SK-N-SH (cell line): ENCODE data around the gene CCDC171. TPM values are rescaled to one million over a fixed set of nuclear protein-coding genes. Genes with fewer than 3 reads are reported as not detected.

Source experiments
- CTCF ChIA-PET: fragments of 300-600, 350-600 bp; formaldehyde crosslinking; extraction: SDS; loops from one replicate; lab custom pipeline; 2021; lab: Yijun Ruan, JAX
- POLR2A ChIA-PET: fragments of 350-600 bp; sonication (Branson Sonifier 250); formaldehyde crosslinking; extraction: SDS; loops from one replicate; lab custom pipeline; 2020; ENCODE audit warnings: antibody characterized with exemption, inconsistent platforms; lab: Yijun Ruan, JAX
- DNase-seq: peaks from one replicate; pipeline ENCODE4 v3.0.0; 2012
- H2AFZ ChIP-seq: fragments of 200-600 bp; sonication (generic); 2 replicates; pipeline ENCODE4 v1.8.1; 2016; ENCODE audit warnings: antibody characterized with exemption, mild to moderate bottlenecking, low read depth
- H3F3A ChIP-seq: fragments of 200-600 bp; sonication (generic); replicated peaks from 2 replicates; pipeline ENCODE3; 2016; ENCODE audit warnings: antibody characterized with exemption, mild to moderate bottlenecking; ENCODE audit not compliant: insufficient read depth
- H3K27ac ChIP-seq, 2 experiments: fragments of 200-500 bp in 1 of 2; fragments of 200-600 bp in 1 of 2; sonication (Bioruptor generic) in 1 of 2; sonication (generic), shearing (Covaris generic) in 1 of 2; 2 replicates each; pipeline versions ENCODE4 v1.5.1 to v1.6.1; 2014 to 2016; ENCODE audit warnings: low read depth in 2 of 2, inconsistent platforms in 1 of 2, low read length in 1 of 2, mild to moderate bottlenecking in 1 of 2, mixed read lengths in 1 of 2
- H3K27me3 ChIP-seq: fragments of 200-600 bp; sonication (generic), shearing (Covaris generic); 2 replicates; pipeline ENCODE4 v1.6.1; 2016; ENCODE audit warnings: mixed run types; ENCODE audit not compliant: insufficient read depth
- H3K36me3 ChIP-seq, 2 experiments: fragments of 200-500 bp in 1 of 2; fragments of 200-600 bp in 1 of 2; sonication (Bioruptor generic) in 1 of 2; sonication (generic) in 1 of 2; replicated peaks in 1 of 2; 2 replicates each; pipeline versions ENCODE3 to v1.5.1; 2014 to 2016; ENCODE audit warnings: low read length in 1 of 2, mild to moderate bottlenecking in 1 of 2; ENCODE audit not compliant: insufficient read depth in 2 of 2, control insufficient read depth in 1 of 2
- H3K4me1 ChIP-seq, 2 experiments: fragments of 200-500 bp in 1 of 2; fragments of 200-600 bp in 1 of 2; sonication (Bioruptor generic) in 1 of 2; sonication (generic), shearing (Covaris generic) in 1 of 2; 2 replicates each; pipeline versions ENCODE4 v1.5.1 to v1.6.1; 2014 to 2016; ENCODE audit warnings: low read depth in 1 of 2, low read length in 1 of 2, mixed run types in 1 of 2; ENCODE audit not compliant: insufficient read depth in 2 of 2, control insufficient read depth in 1 of 2
- H3K4me2 ChIP-seq: fragments of 200-600 bp; sonication (generic), shearing (Covaris generic); 2 replicates; pipeline ENCODE4 v1.6.1; 2017; ENCODE audit warnings: mixed run types
- H3K4me3 ChIP-seq, 2 experiments: fragments of 200-500 bp in 1 of 2; fragments of 200-600 bp in 1 of 2; sonication (Bioruptor generic) in 1 of 2; sonication (generic), shearing (Covaris generic) in 1 of 2; 2 replicates each; pipeline versions ENCODE4 v1.5.1 to v1.8.1; 2014 to 2016; ENCODE audit warnings: low read depth in 2 of 2, inconsistent platforms in 1 of 2, low read length in 1 of 2, mild to moderate bottlenecking in 1 of 2, mixed read lengths in 1 of 2, moderate library complexity in 1 of 2
- H3K79me2 ChIP-seq: fragments of 200-600 bp; sonication (generic); 2 replicates; pipeline ENCODE4 v1.8.1; 2017; ENCODE audit warnings: mild to moderate bottlenecking; ENCODE audit not compliant: insufficient read depth
- H3K9ac ChIP-seq: fragments of 200-600 bp; sonication (generic); 2 replicates; pipeline ENCODE4 v1.6.1; 2017; ENCODE audit warnings: mixed run types
- H3K9me2 ChIP-seq: fragments of 200-600 bp; sonication (generic); 2 replicates; pipeline ENCODE4 v1.6.1; 2017; ENCODE audit warnings: mixed run types
- H3K9me3 ChIP-seq: fragments of 200-600 bp; sonication (generic); 2 replicates; pipeline ENCODE4 v1.6.1; 2017; ENCODE audit warnings: mixed run types, mild to moderate bottlenecking, moderate library complexity
- H4K20me1 ChIP-seq: fragments of 200-600 bp; sonication (generic); 2 replicates; pipeline ENCODE4 v1.6.1; 2017; ENCODE audit warnings: mild to moderate bottlenecking, mixed run types; ENCODE audit not compliant: insufficient read depth
- ELF1 ChIP-seq: IDR thresholded peaks from 2 replicates; pipeline ENCODE4 v1.4.0; 2012
- FOSL2 ChIP-seq: IDR thresholded peaks from 2 replicates; pipeline ENCODE4 v1.4.0; 2012; ENCODE audit warnings: low read depth, mild to moderate bottlenecking, moderate library complexity, borderline replicate concordance
- MEF2A ChIP-seq: IDR thresholded peaks from 2 replicates; pipeline ENCODE4 v1.4.0; 2012; ENCODE audit warnings: low read depth, borderline replicate concordance
- POLR2AphosphoS5 ChIP-seq: IDR thresholded peaks from 2 replicates; pipeline ENCODE4 v1.6.1; 2012; ENCODE audit warnings: low read depth, low read length
- RAD21 ChIP-seq: IDR thresholded peaks from 2 replicates; pipeline ENCODE4 v1.6.1; 2012; ENCODE audit warnings: mild to moderate bottlenecking, low read length
- WGBS: methylation state at CpG from one replicate; pipeline ENCODE4 v1.1.6; 2017; ENCODE audit warnings: low lambda C conversion rate; 5-methylcytosine and 5-hydroxymethylcytosine counted together
- polyA plus RNA-seq, 3 experiments: library from polyadenylated mRNA; depleted of rRNA; stranded (reverse); fragments of >200 nt; gene quantifications; 2 replicates each; pipeline ENCODE4 v1.2.3, GENCODE V29; 2012
- TF ChIP-seq, protein P1 (sequence below): IDR thresholded peaks from 2 replicates; pipeline ENCODE4 v1.4.0; 2012; ENCODE audit warnings: low read depth, borderline replicate concordance
- TF ChIP-seq, protein P2 (sequence below): fragments of 200-600 bp; sonication (generic); IDR thresholded peaks from 2 replicates; pipeline ENCODE4 v1.6.1; 2017; ENCODE audit warnings: antibody characterized with exemption, mild to moderate bottlenecking, moderate library complexity
- TF ChIP-seq, protein P3 (sequence below): IDR thresholded peaks from 2 replicates; pipeline ENCODE4 v1.6.1; 2012; ENCODE audit warnings: mild to moderate bottlenecking, low read depth, low read length, moderate library complexity

Gene CCDC171
- polyA plus RNA-seq, 1 of the 3 experiments (the other 2 are of a cell fraction) = 0.54 TPM

DNA sequence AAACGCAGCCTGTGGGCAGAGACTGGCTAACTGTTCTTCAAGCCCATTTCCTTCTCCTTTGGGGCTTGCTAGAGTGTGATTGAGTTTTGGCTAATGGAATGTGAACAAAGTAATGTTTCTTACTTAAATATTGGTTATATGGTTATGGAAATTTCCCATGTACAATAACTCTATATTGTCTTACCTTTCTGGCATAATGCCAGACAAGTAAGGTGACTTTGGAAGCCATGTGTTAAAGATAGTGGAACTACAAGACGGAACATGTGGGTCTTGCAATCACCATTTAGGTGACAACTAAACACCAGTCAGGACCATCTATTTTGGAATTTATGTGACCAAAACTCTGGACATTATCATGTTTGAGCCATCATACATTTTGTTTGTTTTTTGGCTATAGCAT lies 260.2 kb downstream of the CCDC171 start:
- no peak overlapping the region for H3K9ac ChIP-seq
- H4K20me1 ChIP-seq = no peaks in the 10 kb centered on the region
- H3K4me3 ChIP-seq = no peak overlapping the region
- no peaks in the 10 kb centered on the region; the same call in 1 of the 2 replicates for H3K9me3 ChIP-seq
- H3K27me3 ChIP-seq = no peaks in the 10 kb centered on the region; the same call in 1 of the 2 replicates
- TF ChIP-seq, protein P1, sequence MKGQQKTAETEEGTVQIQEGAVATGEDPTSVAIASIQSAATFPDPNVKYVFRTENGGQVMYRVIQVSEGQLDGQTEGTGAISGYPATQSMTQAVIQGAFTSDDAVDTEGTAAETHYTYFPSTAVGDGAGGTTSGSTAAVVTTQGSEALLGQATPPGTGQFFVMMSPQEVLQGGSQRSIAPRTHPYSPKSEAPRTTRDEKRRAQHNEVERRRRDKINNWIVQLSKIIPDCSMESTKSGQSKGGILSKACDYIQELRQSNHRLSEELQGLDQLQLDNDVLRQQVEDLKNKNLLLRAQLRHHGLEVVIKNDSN = no peak
- TF ChIP-seq, all 33 proteins: peak for 0
- H3K4me1 ChIP-seq = no peaks in the 10 kb centered on the region
- ChIA-PET CTCF (interaction anchor here (2.3 kb wide), 1 partner anchor 24 kb away, joined by 5 read pairs; no protein-coding TSS in a partner anchor), POLR2A (no interaction called here)
- DNase-seq = no peak
- 61% methylated on average over 2 of the region's 2 CpGs for WGBS
- H3F3A ChIP-seq = no peaks in the 10 kb centered on the region
- H3K9me2 ChIP-seq = peaks cover 3% of the 10 kb centered on the region; the same call in 1 of the 2 replicates
- no peak overlapping the region for H2AFZ ChIP-seq
- no peak overlapping the region for H3K4me2 ChIP-seq
- peaks cover 0 to 3% of the 10 kb centered on the region in 2 experiments for H3K36me3 ChIP-seq
- no peaks in the 10 kb centered on the region for H3K79me2 ChIP-seq
- no peak overlapping the region for H3K27ac ChIP-seq

DNA sequence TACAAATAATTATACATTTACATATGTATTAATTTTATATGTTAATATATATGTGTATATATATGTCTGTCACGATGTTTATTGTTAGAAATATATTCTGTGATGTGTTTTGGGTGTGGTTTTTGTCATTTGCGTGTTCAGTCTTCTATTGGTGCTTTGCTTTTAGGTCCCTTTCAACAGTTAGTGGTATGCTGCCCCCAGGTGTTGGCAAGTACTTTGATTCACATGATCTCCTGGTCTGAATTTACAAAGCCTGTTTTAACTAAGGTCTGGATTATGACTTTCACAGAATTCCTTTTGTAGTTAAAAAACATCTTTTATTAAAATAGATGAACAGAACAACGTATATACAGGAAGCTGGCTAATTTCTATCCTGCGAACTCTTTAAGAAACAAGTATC lies 271.5 kb downstream of the CCDC171 start:
- no peak for DNase-seq
- WGBS = 74% methylated on average over 4 of the region's 4 CpGs
- no peak overlapping the region for H3K4me3 ChIP-seq
- H3K4me2 ChIP-seq = no peak overlapping the region
- TF ChIP-seq ELF1 (no peak), RAD21 (peak; percentile 38; the same call in 1 of the 2 replicates), POLR2AphosphoS5 (no peak), MEF2A (no peak), FOSL2 (no peak)
- TF ChIP-seq, protein P2, sequence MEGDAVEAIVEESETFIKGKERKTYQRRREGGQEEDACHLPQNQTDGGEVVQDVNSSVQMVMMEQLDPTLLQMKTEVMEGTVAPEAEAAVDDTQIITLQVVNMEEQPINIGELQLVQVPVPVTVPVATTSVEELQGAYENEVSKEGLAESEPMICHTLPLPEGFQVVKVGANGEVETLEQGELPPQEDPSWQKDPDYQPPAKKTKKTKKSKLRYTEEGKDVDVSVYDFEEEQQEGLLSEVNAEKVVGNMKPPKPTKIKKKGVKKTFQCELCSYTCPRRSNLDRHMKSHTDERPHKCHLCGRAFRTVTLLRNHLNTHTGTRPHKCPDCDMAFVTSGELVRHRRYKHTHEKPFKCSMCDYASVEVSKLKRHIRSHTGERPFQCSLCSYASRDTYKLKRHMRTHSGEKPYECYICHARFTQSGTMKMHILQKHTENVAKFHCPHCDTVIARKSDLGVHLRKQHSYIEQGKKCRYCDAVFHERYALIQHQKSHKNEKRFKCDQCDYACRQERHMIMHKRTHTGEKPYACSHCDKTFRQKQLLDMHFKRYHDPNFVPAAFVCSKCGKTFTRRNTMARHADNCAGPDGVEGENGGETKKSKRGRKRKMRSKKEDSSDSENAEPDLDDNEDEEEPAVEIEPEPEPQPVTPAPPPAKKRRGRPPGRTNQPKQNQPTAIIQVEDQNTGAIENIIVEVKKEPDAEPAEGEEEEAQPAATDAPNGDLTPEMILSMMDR = peak; percentile 28; the same call in 1 of the 2 replicates
- TF ChIP-seq, protein P3, sequence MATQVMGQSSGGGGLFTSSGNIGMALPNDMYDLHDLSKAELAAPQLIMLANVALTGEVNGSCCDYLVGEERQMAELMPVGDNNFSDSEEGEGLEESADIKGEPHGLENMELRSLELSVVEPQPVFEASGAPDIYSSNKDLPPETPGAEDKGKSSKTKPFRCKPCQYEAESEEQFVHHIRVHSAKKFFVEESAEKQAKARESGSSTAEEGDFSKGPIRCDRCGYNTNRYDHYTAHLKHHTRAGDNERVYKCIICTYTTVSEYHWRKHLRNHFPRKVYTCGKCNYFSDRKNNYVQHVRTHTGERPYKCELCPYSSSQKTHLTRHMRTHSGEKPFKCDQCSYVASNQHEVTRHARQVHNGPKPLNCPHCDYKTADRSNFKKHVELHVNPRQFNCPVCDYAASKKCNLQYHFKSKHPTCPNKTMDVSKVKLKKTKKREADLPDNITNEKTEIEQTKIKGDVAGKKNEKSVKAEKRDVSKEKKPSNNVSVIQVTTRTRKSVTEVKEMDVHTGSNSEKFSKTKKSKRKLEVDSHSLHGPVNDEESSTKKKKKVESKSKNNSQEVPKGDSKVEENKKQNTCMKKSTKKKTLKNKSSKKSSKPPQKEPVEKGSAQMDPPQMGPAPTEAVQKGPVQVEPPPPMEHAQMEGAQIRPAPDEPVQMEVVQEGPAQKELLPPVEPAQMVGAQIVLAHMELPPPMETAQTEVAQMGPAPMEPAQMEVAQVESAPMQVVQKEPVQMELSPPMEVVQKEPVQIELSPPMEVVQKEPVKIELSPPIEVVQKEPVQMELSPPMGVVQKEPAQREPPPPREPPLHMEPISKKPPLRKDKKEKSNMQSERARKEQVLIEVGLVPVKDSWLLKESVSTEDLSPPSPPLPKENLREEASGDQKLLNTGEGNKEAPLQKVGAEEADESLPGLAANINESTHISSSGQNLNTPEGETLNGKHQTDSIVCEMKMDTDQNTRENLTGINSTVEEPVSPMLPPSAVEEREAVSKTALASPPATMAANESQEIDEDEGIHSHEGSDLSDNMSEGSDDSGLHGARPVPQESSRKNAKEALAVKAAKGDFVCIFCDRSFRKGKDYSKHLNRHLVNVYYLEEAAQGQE = no peak
- H3K79me2 ChIP-seq = no peaks in the 10 kb centered on the region
- ChIA-PET POLR2A (no interaction called here), CTCF (no interaction called here)
- H3K27me3 ChIP-seq = no peaks in the 10 kb centered on the region
- H3K9me3 ChIP-seq = no peaks in the 10 kb centered on the region
- no peak overlapping the region for H3K27ac ChIP-seq
- H3K9me2 ChIP-seq = no peaks in the 10 kb centered on the region
- no peaks in the 10 kb centered on the region for H3F3A ChIP-seq
- H3K4me1 ChIP-seq = no peaks in the 10 kb centered on the region
- H2AFZ ChIP-seq = no peak overlapping the region
- no peak overlapping the region for H3K9ac ChIP-seq
- no peaks in the 10 kb centered on the region for H3K36me3 ChIP-seq
- H4K20me1 ChIP-seq = no peaks in the 10 kb centered on the region
